NCI-H2196 (cell line): ENCODE measurements around the gene PHKA2.
"Not testable (repeated sequence)": the region's sequence is repeated elsewhere in the genome, so short reads cannot be mapped to it uniquely, and the experiment has no call there.

Experiments
- DNase-seq: peaks from one replicate; lab custom pipeline; 2025; ENCODE audit not compliant: unreplicated experiment; lab: John Stamatoyannopoulos, UW

The PHKA2 gene

GRCh38 chrX:18983666-18984380 lies at the start of gene PHKA2:
Gene PHKA2, minus strand, starts transcription at chrX:18984114. Its CDS starts 182 bp downstream, at chrX:18983932.
- peak; percentile 36 for DNase-seq

GRCh38 chrX:19030805-19031204 lies 46.9 kb upstream of the PHKA2 start:
- no peak for DNase-seq

- DNase-seq: no peak
Measured at GRCh38 chrX:19028560-19028959, 44.6 kb upstream of the PHKA2 start.

GRCh38 chrX:19024366-19024765 lies 40.5 kb upstream of the PHKA2 start:
- DNase-seq: no peak

GRCh38 chrX:19019996-19020395 lies 36.1 kb upstream of the PHKA2 start:
- DNase-seq: no peak

- no peak for DNase-seq
Measured at GRCh38 chrX:19017271-19017670, 33.4 kb upstream of the PHKA2 start.

- DNase-seq: not testable (repeated sequence)
Measured at GRCh38 chrX:19016614-19017013, 32.7 kb upstream of the PHKA2 start.

- DNase-seq: no peak
Measured at GRCh38 chrX:19007868-19008267, 24.0 kb upstream of the PHKA2 start.

GRCh38 chrX:19007011-19007410 lies 23.1 kb upstream of the PHKA2 start:
- DNase-seq: no peak

GRCh38 chrX:19005909-19006308 lies 22.0 kb upstream of the PHKA2 start:
- DNase-seq: peak; percentile 4

GRCh38 chrX:19003756-19004155 lies 19.8 kb upstream of the PHKA2 start:
- DNase-seq: no peak

- no peak for DNase-seq
Measured at GRCh38 chrX:18998653-18999052, 14.7 kb upstream of the PHKA2 start.

GRCh38 chrX:18997916-18998315 lies 14.0 kb upstream of the PHKA2 start:
- DNase-seq: no peak

- DNase-seq: no peak
Measured at GRCh38 chrX:18996536-18996935, 12.6 kb upstream of the PHKA2 start.

GRCh38 chrX:18995221-18995620 lies 11.3 kb upstream of the PHKA2 start:
- DNase-seq: no peak

- DNase-seq: no peak
Measured at GRCh38 chrX:18994713-18995112, 10.8 kb upstream of the PHKA2 start.

- DNase-seq: no peak
Measured at GRCh38 chrX:18992829-18993228, 8.9 kb upstream of the PHKA2 start.

- no peak for DNase-seq
Measured at GRCh38 chrX:18985186-18985435, 1.2 kb upstream of the PHKA2 start.

GRCh38 chrX:18984381-18985185 lies 669 bp upstream of the PHKA2 start:
- DNase-seq: peak; percentile 75

GRCh38 chrX:18981124-18981807 lies 2.6 kb downstream of the PHKA2 start:
- no peak for DNase-seq

GRCh38 chrX:18980262-18980661 lies 3.7 kb downstream of the PHKA2 start:
- DNase-seq: not testable (repeated sequence)

GRCh38 chrX:18974993-18975392 lies 8.9 kb downstream of the PHKA2 start:
- no peak for DNase-seq
